Spleen (tissue), 7 donors: Measurements from ENCODE around the gene CCDC192.

Experiments used
- POLR2A ChIP-seq, 3 donors: fragments of 450-650 bp; IDR thresholded peaks; one replicate each; pipeline ENCODE4 v1.5.1; 2017; ENCODE audit warnings: antibody characterized with exemption in 3 of 3, mild to moderate bottlenecking in 1 of 3
- TF ChIP-seq, protein P1 (sequence below), 11 experiments: fragments of 200-600 bp in 7 of 11; fragments of 450-650 bp in 4 of 11; sonication (generic) in 4 of 11; IDR thresholded peaks in 8 of 11; conservative IDR thresholded peaks in 3 of 11; 1 replicate in 7 of 11; 2 replicates in 4 of 11; pipeline versions ENCODE4 v1.4.0 to v1.8.0; 2016 to 2021; ENCODE audit warnings: antibody characterized with exemption in 11 of 11, inconsistent platforms in 4 of 11, mild to moderate bottlenecking in 1 of 11
- donor health status: DM: no; HTN: no; CAD: no; lungs with moderate emphysema.
- donor health status: DM: no; HTN: no; CAD: no.
- donor health status: DM: no; HTN: no; CAD: no.

DNA sequence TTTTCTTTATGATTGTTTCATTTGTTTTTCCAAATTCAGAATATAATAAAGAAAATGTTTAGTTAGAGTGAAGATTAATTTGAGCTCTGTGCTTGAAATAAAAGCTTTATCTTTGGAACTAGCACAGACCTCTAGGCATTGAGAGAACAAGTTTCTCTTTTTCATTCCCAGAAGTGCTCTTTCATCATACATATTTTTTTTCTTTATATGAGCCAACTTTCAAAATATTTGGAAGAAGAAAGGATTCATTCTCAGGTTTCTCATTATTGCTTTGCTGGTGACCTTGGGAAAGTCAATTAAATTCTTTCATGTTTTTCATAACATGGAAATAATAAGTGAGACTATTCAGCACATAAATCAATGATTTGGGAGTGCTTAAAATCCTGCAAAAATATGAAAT lies 37.5 kb upstream of the CCDC192 start:
- TF ChIP-seq, protein P1, sequence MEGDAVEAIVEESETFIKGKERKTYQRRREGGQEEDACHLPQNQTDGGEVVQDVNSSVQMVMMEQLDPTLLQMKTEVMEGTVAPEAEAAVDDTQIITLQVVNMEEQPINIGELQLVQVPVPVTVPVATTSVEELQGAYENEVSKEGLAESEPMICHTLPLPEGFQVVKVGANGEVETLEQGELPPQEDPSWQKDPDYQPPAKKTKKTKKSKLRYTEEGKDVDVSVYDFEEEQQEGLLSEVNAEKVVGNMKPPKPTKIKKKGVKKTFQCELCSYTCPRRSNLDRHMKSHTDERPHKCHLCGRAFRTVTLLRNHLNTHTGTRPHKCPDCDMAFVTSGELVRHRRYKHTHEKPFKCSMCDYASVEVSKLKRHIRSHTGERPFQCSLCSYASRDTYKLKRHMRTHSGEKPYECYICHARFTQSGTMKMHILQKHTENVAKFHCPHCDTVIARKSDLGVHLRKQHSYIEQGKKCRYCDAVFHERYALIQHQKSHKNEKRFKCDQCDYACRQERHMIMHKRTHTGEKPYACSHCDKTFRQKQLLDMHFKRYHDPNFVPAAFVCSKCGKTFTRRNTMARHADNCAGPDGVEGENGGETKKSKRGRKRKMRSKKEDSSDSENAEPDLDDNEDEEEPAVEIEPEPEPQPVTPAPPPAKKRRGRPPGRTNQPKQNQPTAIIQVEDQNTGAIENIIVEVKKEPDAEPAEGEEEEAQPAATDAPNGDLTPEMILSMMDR (IDR thresholded peaks at IDR 0.05 in 8 of 11, conservative IDR thresholded peaks at IDR 0.05 in 3 of 11) = no peak
- no peak for TF ChIP-seq POLR2A (IDR thresholded peaks at IDR 0.05)
